Right lobe of liver (tissue), 4 donors: Measurements from ENCODE around the gene FOXA2.
"Not testable (repeated sequence)": the region's sequence is repeated elsewhere in the genome, so short reads cannot be mapped to it uniquely, and the experiment has no call there.

Source experiments
- POLR2A ChIP-seq: fragments of 450-650 bp; IDR thresholded peaks from one replicate; pipeline ENCODE4 v1.6.1; 2017; ENCODE audit warnings: antibody characterized with exemption, mild to moderate bottlenecking
- TF ChIP-seq, protein P1 (sequence below), 4 donors: fragments of 200-600 bp in 3 of 4; fragments of 450-650 bp in 1 of 4; IDR thresholded peaks; one replicate each; pipeline versions ENCODE4 v1.5.1 to v1.8.0; 2016 to 2022; ENCODE audit warnings: antibody characterized with exemption in 4 of 4, mild to moderate bottlenecking in 2 of 4
- donor health status: DM: no; HTN: no; CAD: no.
- donor health status: DM: no; HTN: no; CAD: no.
- donor health status: DM: no; HTN: yes; CAD: no.

DNA sequence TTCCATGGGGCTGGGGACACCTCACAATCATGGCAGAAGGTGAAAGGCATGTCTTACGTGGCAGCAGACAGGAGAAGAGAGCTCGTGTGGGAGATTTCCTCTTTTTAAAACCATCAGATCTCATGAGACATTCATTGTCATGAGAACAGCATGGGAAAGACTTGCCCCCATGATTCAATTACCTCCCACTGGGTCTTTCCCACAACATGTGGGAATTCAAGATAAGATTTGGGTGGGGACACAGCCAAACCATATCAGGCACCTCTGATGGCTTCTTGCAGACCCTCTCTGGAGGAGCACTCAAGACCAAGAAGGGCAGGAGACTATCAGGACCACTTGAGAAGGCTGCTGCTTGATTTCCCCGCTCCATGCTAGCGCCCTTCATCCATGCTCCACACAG, 33.9 kb downstream of the FOXA2 start:
- TF ChIP-seq, protein P1, sequence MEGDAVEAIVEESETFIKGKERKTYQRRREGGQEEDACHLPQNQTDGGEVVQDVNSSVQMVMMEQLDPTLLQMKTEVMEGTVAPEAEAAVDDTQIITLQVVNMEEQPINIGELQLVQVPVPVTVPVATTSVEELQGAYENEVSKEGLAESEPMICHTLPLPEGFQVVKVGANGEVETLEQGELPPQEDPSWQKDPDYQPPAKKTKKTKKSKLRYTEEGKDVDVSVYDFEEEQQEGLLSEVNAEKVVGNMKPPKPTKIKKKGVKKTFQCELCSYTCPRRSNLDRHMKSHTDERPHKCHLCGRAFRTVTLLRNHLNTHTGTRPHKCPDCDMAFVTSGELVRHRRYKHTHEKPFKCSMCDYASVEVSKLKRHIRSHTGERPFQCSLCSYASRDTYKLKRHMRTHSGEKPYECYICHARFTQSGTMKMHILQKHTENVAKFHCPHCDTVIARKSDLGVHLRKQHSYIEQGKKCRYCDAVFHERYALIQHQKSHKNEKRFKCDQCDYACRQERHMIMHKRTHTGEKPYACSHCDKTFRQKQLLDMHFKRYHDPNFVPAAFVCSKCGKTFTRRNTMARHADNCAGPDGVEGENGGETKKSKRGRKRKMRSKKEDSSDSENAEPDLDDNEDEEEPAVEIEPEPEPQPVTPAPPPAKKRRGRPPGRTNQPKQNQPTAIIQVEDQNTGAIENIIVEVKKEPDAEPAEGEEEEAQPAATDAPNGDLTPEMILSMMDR (IDR thresholded peaks at IDR 0.05) = not testable (repeated sequence)
- not testable (repeated sequence) for TF ChIP-seq POLR2A
